Endothelial cell of umbilical vein (primary cell): ENCODE measurements around the gene EED. TPM values are rescaled to one million over a fixed set of nuclear protein-coding genes. Genes with fewer than 3 reads are reported as not detected.

Experiments used
- BruUV-seq: library from RNA; stranded (reverse); fragments of 400-500 nt; replicated peaks from 2 replicates; lab custom pipeline; 2021; lab: Mats Ljungman, UMichigan
- CTCF ChIA-PET: fragments of 300-600, 350-600 bp; sonication (Branson Sonifier 250); formaldehyde crosslinking; loops from one replicate; lab custom pipeline; 2021; ENCODE audit warnings: antibody characterized with exemption, inconsistent platforms; lab: Charles Lee
- POLR2A ChIA-PET: fragments of 300-600, 350-600 bp; sonication (Branson Sonifier 250); formaldehyde crosslinking; loops from one replicate; lab custom pipeline; 2021; ENCODE audit warnings: antibody characterized with exemption, inconsistent platforms; lab: Charles Lee
- DNase-seq: peaks from one replicate; pipeline ENCODE4 v3.0.0-alpha.2; 2011; ENCODE audit warnings: low read depth, low spot score
- FAIRE-seq: peaks from 2 replicates; lab custom pipeline; 2011; peaks lifted over from hg19 to GRCh38; lab: Jason Lieb, UNC
- H2AFZ ChIP-seq: 2 replicates; pipeline ENCODE4 v1.6.0; 2012; ENCODE audit warnings: low read depth, low read length, control low read depth, inconsistent platforms
- H3K27ac ChIP-seq: 2 replicates; pipeline ENCODE4 v1.5.1; 2011; ENCODE audit warnings: low read depth, mild to moderate bottlenecking, control low read depth, low read length, moderate library complexity; ENCODE audit not compliant: insufficient read depth
- H3K27me3 ChIP-seq, 2 experiments: 2 replicates each; pipeline versions ENCODE4 v1.6.0 to v1.6.1; 2011; ENCODE audit warnings: low read length in 2 of 2, mixed read lengths in 1 of 2; ENCODE audit not compliant: control insufficient read depth in 2 of 2, insufficient read depth in 2 of 2
- H3K36me3 ChIP-seq, 2 experiments: 2 replicates in 1 of 2; 3 replicates in 1 of 2; pipeline ENCODE4 v1.5.1; 2011; ENCODE audit warnings: low read length in 2 of 2, mild to moderate bottlenecking in 1 of 2, moderate library complexity in 1 of 2; ENCODE audit not compliant: control insufficient read depth in 2 of 2, insufficient read depth in 2 of 2; ENCODE audit errors: extremely low read depth in 1 of 2
- H3K4me1 ChIP-seq: 3 replicates; pipeline ENCODE4 v1.5.1; 2011; ENCODE audit warnings: mild to moderate bottlenecking, low read length; ENCODE audit not compliant: control insufficient read depth, insufficient read depth; ENCODE audit errors: extremely low read depth
- H3K4me2 ChIP-seq: 2 replicates; pipeline ENCODE4 v1.6.1; 2011; ENCODE audit warnings: low read length, control low read depth, mixed read lengths; ENCODE audit not compliant: insufficient read depth
- H3K4me3 ChIP-seq, 3 experiments: fragments of 200-600 bp in 1 of 3; sonication (generic), shearing (Covaris generic) in 1 of 3; replicated peaks in 1 of 3; 2 replicates each; pipeline ENCODE4 v1.5.1; 2011 to 2016; ENCODE audit warnings: control low read depth in 3 of 3, low read length in 3 of 3, mild to moderate bottlenecking in 2 of 3, inconsistent platforms in 1 of 3, low read depth in 1 of 3, moderate library complexity in 1 of 3; ENCODE audit not compliant: insufficient read depth in 1 of 3
- H3K79me2 ChIP-seq: 2 replicates; pipeline ENCODE4 v1.6.0; 2012; ENCODE audit warnings: low read length, inconsistent platforms; ENCODE audit not compliant: control insufficient read depth, insufficient read depth
- H3K9ac ChIP-seq: replicated peaks from 2 replicates; pipeline ENCODE3; 2011; ENCODE audit warnings: low read length, control low read depth; ENCODE audit not compliant: insufficient read depth; ENCODE audit errors: extremely low read depth
- H3K9me1 ChIP-seq: replicated peaks from 3 replicates; pipeline ENCODE4 v1.6.0; 2011; ENCODE audit warnings: mild to moderate bottlenecking, low read length; ENCODE audit not compliant: control insufficient read depth, insufficient read depth; ENCODE audit errors: extremely low read depth
- H3K9me3 ChIP-seq: replicated peaks from 2 replicates; pipeline ENCODE4 v1.5.1; 2012; ENCODE audit warnings: low read length, inconsistent platforms; ENCODE audit not compliant: control insufficient read depth, insufficient read depth
- H4K20me1 ChIP-seq: replicated peaks from 2 replicates; pipeline ENCODE3; 2011; ENCODE audit warnings: mild to moderate bottlenecking, low read length; ENCODE audit not compliant: control insufficient read depth, insufficient read depth; ENCODE audit errors: extremely low read depth
- EZH2 ChIP-seq: IDR thresholded peaks from 2 replicates; pipeline ENCODE4 v1.6.1; 2012; ENCODE audit warnings: borderline replicate concordance, low read depth, mild to moderate bottlenecking, moderate library complexity, low read length, inconsistent platforms; ENCODE audit not compliant: severe bottlenecking
- FOS ChIP-seq: IDR thresholded peaks from 2 replicates; pipeline ENCODE4 v1.6.1; 2011; ENCODE audit warnings: mild to moderate bottlenecking, low read length, moderate library complexity, borderline replicate concordance; ENCODE audit not compliant: insufficient read depth
- GATA2 ChIP-seq: IDR thresholded peaks from 2 replicates; pipeline ENCODE4 v1.7.0; 2011; ENCODE audit warnings: low read depth, mild to moderate bottlenecking, moderate library complexity, mixed read lengths, low read length; ENCODE audit not compliant: insufficient read length, insufficient read depth
- JUN ChIP-seq: IDR thresholded peaks from 2 replicates; pipeline ENCODE4 v1.6.1; 2011; ENCODE audit warnings: borderline replicate concordance, low read depth; ENCODE audit not compliant: insufficient read length, insufficient read depth
- MYC ChIP-seq: IDR thresholded peaks from one replicate; pipeline ENCODE4 v1.6.1; 2011; ENCODE audit warnings: mild to moderate bottlenecking, low read depth, low read length
- POLR2A ChIP-seq: IDR thresholded peaks from 2 replicates; pipeline ENCODE4 v1.6.1; 2012; ENCODE audit warnings: low read depth, mild to moderate bottlenecking, control low read depth, low read length
- POLR2AphosphoS5 ChIP-seq: IDR thresholded peaks from 2 replicates; pipeline ENCODE4 v1.6.1; 2012; ENCODE audit warnings: low read depth, mild to moderate bottlenecking, control low read depth, low read length, moderate library complexity; ENCODE audit not compliant: insufficient read depth
- dilution Hi-C: fragments of 300-500 bp; cut with MboI; formaldehyde crosslinking; loops from one replicate; pipeline ENCODE4 v1.15.0; 2019; ENCODE audit warnings: low sequenced_read_pairs; ENCODE audit not compliant: extremely low pct_ligation_motif_present
- intact Hi-C: fragments of 100-400 bp; cut with micrococcal nuclease; formaldehyde crosslinking; loops from one replicate; pipeline ENCODE4 v1.10.0; 2022
- polyA plus RNA-seq, 4 experiments: library from polyadenylated mRNA; depleted of rRNA in 3 of 4; stranded (reverse) in 3 of 4; unstranded in 1 of 4; fragments of >200 nt; gene quantifications; 2 replicates each; pipeline versions ENCODE4 v1.2.1 to v1.2.3, GENCODE V29; 2011 to 2012; ENCODE audit warnings: missing spikeins in 1 of 4
- total RNA-seq: library from RNA; stranded (reverse); gene quantifications from 2 replicates; pipeline ENCODE4 v1.2.3, GENCODE V29; 2021
- TF ChIP-seq, protein P1 (sequence below), 2 donors: IDR thresholded peaks; 1 replicate in 1 of 2; 2 replicates in 1 of 2; pipeline ENCODE4 v1.5.1; 2011; ENCODE audit warnings: low read length in 2 of 2, mild to moderate bottlenecking in 2 of 2, moderate library complexity in 2 of 2, control low read depth in 1 of 2, inconsistent platforms in 1 of 2, low read depth in 1 of 2; ENCODE audit not compliant: insufficient read depth in 1 of 2; ENCODE audit errors: extremely low read depth in 1 of 2
- TF ChIP-seq, protein P2 (sequence below): IDR thresholded peaks from 2 replicates; pipeline ENCODE4 v1.6.1; 2011; ENCODE audit not compliant: insufficient read depth, insufficient read length

The EED gene
- total and polyA plus RNA-seq, 2 donors (not counting 3 experiments of a cell fraction or from before 2014, with no cell fraction given): 9.4 to 21.8 TPM

DNA sequence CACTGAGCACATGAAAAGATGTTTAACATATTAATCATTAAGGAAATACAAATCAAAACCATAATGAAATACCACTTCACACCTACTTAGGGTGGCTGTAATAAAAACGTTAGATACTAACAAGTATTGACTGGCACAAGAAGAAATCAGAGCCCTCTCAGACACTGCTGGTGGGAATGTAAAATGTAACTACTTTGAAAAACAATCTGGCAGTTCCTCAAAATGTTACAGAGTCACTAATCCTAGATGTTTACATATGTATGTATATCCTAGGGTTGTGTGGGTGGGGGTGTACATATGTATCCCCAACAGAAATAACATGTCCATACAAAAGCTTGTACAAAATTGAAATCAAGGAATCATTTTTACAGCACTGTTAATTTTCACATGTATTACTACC is 15.2 kb downstream of the EED start:
- no peak overlapping the region for H3K4me2 ChIP-seq
- intact Hi-C loops: no loop called here
- dilution Hi-C loops: no loop called here
- no peak for FAIRE-seq
- TF ChIP-seq EZH2 (no peak), POLR2A (no peak), FOS (no peak)
- TF ChIP-seq, protein P1, sequence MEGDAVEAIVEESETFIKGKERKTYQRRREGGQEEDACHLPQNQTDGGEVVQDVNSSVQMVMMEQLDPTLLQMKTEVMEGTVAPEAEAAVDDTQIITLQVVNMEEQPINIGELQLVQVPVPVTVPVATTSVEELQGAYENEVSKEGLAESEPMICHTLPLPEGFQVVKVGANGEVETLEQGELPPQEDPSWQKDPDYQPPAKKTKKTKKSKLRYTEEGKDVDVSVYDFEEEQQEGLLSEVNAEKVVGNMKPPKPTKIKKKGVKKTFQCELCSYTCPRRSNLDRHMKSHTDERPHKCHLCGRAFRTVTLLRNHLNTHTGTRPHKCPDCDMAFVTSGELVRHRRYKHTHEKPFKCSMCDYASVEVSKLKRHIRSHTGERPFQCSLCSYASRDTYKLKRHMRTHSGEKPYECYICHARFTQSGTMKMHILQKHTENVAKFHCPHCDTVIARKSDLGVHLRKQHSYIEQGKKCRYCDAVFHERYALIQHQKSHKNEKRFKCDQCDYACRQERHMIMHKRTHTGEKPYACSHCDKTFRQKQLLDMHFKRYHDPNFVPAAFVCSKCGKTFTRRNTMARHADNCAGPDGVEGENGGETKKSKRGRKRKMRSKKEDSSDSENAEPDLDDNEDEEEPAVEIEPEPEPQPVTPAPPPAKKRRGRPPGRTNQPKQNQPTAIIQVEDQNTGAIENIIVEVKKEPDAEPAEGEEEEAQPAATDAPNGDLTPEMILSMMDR (IDR thresholded peaks at IDR 0.05; ENCODE audit: extremely low read depth in 1 of 2, insufficient read depth in 1 of 2, low read depth in 1 of 2, low read length in 2 of 2): no peak
- no peak overlapping the region for H2AFZ ChIP-seq
- no peaks in the 10 kb centered on the region for H3K27me3 ChIP-seq
- H3K9me1 ChIP-seq: no peaks in the 10 kb centered on the region
- POLR2A ChIA-PET: no interaction called here
- BruUV-seq: no TSS peak
- H4K20me1 ChIP-seq: no peaks in the 10 kb centered on the region
- CTCF ChIA-PET: interaction anchor here (1.4 to 2.1 kb wide), 2 partner anchors 13 to 218 kb away, joined by 4 to 10 read pairs; no protein-coding TSS in a partner anchor
- H3K4me3 ChIP-seq: no peak overlapping the region
- H3K79me2 ChIP-seq: peaks cover 6% of the 10 kb centered on the region
- H3K27ac ChIP-seq: no peak overlapping the region
- no peak overlapping the region for H3K9ac ChIP-seq
- no peak for DNase-seq
- H3K4me1 ChIP-seq: no peaks in the 10 kb centered on the region
- peaks cover 2 to 7% of the 10 kb centered on the region in 2 experiments for H3K36me3 ChIP-seq
- no peaks in the 10 kb centered on the region for H3K9me3 ChIP-seq

DNA sequence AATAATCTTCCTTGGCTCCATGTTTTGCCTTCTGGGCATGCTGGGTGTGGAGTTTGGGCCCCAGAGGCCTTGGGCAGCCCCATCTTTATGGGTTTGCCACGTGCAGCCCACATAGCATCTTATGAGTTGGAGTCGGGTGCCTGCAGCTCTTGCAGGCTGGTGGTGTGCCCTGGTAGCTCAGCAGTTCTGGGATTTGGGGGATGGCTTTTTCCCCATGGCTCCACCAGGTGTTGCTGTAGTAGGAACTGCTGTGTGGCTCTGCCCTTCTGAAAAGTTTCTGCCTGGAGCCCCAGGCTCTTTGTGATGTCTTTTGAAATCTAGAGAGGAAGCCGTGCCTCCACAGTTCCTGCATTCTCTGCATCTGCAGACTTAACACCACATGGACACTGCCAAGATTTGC is 16.8 kb downstream of the EED start:
- H3K79me2 ChIP-seq: no peaks in the 10 kb centered on the region
- H3K4me3 ChIP-seq: no peak overlapping the region
- H3K9me1 ChIP-seq: no peaks in the 10 kb centered on the region
- ChIA-PET POLR2A (no interaction called here), CTCF (interaction anchor here (2.1 to 2.2 kb wide), 2 partner anchors 219 to 406 kb away, joined by 8 to 10 read pairs; partner anchors contain the start of gene CCDC83)
- dilution Hi-C loops (no loop called here), intact Hi-C loops (no loop called here)
- no peaks in the 10 kb centered on the region for H3K9me3 ChIP-seq
- H3K27ac ChIP-seq: no peak overlapping the region
- peaks cover 2 to 7% of the 10 kb centered on the region in 2 experiments for H3K36me3 ChIP-seq
- no peak for DNase-seq
- TF ChIP-seq JUN (no peak), EZH2 (no peak), POLR2A (no peak), POLR2AphosphoS5 (no peak), MYC (no peak), FOS (no peak), GATA2 (no peak)
- TF ChIP-seq, protein P2, sequence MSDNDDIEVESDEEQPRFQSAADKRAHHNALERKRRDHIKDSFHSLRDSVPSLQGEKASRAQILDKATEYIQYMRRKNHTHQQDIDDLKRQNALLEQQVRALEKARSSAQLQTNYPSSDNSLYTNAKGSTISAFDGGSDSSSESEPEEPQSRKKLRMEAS: no peak
- TF ChIP-seq, protein P1 (IDR thresholded peaks at IDR 0.05; ENCODE audit: extremely low read depth in 1 of 2, insufficient read depth in 1 of 2, low read depth in 1 of 2, low read length in 2 of 2): no peak
- no peak overlapping the region for H2AFZ ChIP-seq
- H4K20me1 ChIP-seq: no peaks in the 10 kb centered on the region
- H3K27me3 ChIP-seq: no peaks in the 10 kb centered on the region
- no peak overlapping the region for H3K4me2 ChIP-seq
- H3K9ac ChIP-seq: no peak overlapping the region
- no TSS peak for BruUV-seq
- FAIRE-seq: no peak
- H3K4me1 ChIP-seq: no peaks in the 10 kb centered on the region
